GM18519 (cell line): ENCODE data around the gene SLC17A7.

Experiments
- ATAC-seq: cut with Tn5 transposase; IDR thresholded peaks from one replicate; pipeline ENCODE4 v1.9.1; 2021; ENCODE audit warnings: mild to moderate bottlenecking, moderate library complexity; ENCODE audit not compliant: unreplicated experiment, low FRiP score

Gene SLC17A7

DNA sequence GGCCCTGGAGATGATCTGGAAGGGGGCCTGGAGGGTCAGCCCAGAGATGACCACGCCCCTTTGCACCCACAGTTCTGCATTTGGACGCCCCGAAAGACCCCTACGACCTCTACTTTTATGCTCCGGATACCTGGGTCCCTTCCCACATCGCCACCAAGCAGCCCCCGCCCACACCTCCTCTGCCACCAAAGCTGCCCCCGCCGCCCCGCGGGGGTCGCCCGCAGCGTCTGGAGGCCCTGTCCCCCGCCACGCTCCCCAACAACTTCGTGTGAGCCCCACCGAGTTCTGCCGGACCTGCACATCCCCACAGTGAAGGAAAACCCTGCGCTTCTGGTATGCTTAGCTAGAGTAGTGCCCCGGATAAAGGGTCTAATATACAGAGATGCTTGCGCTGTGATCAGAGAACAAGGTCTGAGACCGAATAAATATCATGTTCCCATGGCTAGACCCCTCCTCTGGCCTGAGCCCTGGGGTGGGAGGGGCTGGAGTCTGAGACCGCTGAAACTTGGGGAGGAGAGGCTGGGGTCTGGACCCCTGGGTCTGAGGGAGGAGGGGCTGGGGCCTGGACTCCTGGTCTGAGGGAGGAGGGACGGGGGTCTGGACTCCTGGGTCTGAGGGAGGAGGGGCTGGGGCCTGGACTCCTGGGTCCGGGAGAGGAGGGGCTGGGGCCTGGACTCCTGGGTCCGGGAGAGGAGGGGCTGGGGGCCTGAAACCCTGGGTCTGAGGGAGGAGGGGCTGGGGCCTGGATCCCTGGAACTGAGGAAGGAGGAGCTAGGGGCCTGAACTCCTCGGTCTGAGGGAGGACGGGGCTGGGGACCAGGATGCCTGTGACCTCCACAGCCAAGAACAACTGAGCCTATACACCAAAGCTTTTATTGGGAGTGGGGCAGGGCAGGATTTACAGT lies 12.5 kb downstream of the SLC17A7 start:
- ATAC-seq = no peak

DNA sequence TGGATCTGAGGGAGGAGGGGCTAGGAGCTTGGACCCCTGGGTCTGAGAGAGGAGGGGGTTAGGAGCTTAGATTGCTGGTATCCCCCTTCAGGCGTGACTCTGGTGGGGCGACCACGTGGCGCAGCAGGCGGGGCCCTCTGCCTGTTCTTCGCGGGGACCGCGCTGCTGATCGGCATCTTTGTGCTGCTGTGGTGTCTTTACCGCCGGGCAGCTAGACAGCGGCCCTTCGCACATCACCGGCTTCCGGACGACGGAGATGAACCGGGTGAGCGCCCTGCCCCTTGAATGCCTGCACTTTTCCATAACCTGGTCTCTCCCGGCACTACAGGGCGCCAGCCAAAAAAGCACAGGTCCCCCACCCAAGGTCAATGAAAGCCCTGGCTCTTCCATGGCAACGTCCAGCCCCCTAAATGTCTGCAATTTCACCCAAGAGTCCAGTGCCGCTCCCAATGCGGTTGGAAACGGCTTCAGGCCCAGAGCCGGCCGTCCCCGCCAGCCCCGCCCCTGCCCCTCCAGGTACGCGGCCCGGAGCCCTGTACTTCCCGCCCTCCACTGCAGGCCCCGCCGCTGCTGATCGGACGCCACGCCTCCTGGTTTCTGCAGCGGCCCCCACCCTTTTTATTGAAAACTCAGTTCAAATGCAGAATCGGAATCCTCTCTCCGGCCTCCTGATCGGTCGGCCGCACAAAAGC lies 13.3 kb downstream of the SLC17A7 start:
- ATAC-seq = no peak

GRCh38 chr19:49427339-49427738 lies 14.0 kb downstream of the SLC17A7 start:
- ATAC-seq = no peak

- no peak for ATAC-seq
Measured at GRCh38 chr19:49425922-49426592, 15.3 kb downstream of the SLC17A7 start.

- ATAC-seq = no peak
Measured at GRCh38 chr19:49425178-49425577, 16.1 kb downstream of the SLC17A7 start, which contains the start of gene GFY. Gene GFY (plus strand): TSS chr19:49425388. CDS start chr19:49426431, 1,043 bp downstream.

DNA sequence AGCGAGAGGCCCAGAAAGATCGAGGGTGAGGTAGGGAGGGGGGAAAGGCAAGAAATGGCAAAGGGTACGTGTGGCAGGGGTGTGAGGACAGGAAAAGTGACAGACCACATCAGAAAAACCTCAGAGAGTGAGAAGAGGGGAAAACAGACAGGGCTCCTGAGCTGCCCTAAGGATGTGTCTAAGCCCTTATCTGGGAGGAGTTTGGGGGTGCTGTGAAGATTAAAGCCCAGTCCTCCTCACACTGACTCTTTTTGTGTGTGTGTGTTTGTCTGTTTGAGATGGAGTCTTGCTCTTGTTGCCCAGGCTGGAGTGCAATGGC lies 17.4 kb downstream of the SLC17A7 start:
- no peak for ATAC-seq

DNA sequence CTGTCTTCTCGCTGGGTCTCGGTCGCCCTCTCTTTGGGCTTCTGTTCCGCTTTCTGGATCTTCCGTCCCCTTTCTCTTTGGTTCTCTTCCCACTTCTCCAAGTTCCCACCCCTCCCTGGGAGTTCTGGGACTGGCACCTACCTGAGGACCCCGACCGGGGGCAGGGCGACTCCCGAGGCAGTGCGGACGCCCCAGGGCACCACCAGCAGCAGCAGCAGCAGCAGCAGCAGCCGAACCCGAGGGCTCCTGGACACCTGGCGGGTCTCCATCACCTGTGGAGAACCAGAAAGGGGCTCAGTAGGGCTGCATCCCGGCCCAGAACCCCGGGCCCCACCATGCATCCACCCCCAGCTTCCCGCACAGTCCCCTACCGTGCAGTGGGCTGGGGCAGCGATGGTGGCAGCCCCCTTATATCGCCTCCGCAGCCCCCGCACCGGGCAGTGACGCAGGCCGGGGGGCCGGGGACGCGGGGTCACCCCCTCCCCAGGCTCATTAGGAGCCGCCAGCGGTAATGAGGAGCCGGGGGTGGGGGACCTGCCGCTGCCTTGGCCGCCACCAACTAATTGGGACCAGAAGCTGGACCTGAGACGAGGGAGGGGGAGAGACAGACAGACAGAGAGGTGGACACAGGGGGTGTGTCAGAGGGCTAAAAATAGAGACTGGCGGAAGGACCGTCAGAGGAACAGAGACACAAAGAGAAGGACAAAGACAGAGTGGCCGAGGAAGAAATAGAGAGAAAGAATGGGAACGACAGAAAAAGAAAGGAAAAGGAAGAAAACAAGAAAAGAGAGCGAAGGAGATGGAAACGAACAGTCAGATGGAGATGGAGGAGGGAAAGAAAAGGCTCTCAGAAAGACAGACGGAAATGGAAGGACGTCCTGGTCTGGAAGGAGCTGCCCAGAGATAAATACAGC lies 18.0 kb downstream of the SLC17A7 start, which contains the start of gene PTH2:
Gene PTH2 (minus strand): TSS at position 371 of the 914 bp plus-strand sequence. CDS start 102 bp downstream, at position 269.
- ATAC-seq = no peak

- no peak for ATAC-seq
Measured at GRCh38 chr19:49422407-49423070, 18.8 kb downstream of the SLC17A7 start.

- ATAC-seq = no peak
Measured at GRCh38 chr19:49421878-49422202, 19.5 kb downstream of the SLC17A7 start.

DNA sequence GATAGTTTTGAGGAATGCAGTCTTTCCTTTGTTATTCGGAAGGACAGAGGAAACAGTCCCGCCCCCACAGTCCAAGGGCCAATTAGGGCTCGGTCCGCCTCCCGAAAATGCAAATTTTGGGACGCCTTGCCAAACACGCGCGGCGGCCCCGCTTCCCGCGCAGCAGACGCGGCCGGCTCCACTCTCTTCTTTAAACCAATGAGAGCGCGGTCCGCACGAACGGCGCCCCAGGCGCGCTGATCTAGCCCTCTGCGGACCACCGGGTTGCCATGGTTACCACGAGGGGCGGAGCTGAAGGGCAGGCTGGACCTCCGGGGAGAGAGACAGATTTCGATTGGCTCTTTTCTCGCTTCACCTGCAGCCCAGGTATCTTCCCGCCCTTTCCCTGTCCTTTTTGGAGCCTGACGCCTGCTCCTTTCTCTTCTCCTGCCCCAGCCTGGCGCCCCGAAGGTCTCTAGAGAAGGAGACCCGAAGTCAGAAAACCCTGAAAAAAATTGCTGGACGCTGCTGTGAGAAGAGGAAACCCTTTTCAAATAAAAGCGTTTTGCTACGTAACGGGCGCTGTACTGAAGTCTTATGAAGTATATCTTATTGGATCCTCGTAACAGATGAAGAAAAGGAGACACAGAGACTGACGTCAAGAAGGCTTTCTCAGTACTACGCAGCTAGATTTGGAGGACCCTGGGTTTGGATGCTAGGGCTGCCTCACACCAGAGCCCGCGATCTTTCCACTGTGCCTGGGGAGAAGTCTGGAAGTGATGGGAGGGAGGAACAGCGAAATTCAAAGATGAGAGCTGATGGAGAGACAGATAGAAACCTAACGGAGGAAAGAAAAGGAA lies 20.1 kb downstream of the SLC17A7 start:
- no peak for ATAC-seq

- ATAC-seq = no peak
Measured at GRCh38 chr19:49420227-49420626, 21.1 kb downstream of the SLC17A7 start.

DNA sequence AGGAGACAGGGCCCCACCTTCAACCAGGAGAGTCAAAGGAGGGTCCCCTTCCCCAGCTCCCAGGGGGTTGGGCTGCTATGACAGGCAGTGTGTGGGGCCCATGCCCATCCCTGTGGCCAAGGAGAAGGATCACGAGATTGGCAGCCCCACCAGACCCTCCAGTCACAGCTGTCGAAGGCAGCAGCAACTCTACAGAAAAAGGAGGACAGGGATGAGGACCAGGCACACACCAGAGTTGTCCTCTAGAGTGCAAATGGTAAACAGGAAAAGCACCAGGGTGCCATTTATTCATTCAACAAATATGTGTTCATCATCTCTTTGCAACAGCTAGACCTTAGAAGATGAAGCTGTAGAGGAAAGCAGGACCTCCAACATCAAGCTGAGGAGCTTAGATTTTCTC lies 22.2 kb downstream of the SLC17A7 start:
- no peak for ATAC-seq

GRCh38 chr19:49418511-49418910 lies 22.8 kb downstream of the SLC17A7 start:
- no peak for ATAC-seq

- no peak for ATAC-seq
Measured at GRCh38 chr19:49417088-49417487, 24.2 kb downstream of the SLC17A7 start.

DNA sequence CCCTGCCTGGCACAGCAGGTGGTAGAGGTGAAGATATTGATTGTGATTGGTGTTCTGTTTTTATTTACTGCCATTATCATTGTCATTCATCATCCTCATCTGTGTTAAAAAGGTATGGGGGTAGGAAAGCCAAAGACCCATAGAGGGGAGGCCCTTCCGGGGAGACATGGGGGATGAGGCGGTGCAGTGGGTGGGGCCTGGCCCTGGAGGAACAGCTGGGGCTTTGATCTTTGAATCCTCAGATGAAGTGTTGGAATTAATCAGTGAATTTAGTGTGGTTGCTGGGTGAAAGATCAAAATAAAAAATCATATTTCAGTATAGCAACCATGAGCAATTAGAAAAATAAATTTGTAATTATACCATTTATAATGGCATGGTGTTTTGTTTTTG lies 25.5 kb downstream of the SLC17A7 start:
- no peak for ATAC-seq

GRCh38 chr19:49415102-49415809 lies 26.1 kb downstream of the SLC17A7 start:
- no peak for ATAC-seq

GRCh38 chr19:49414256-49414655 lies 27.1 kb downstream of the SLC17A7 start:
- ATAC-seq = no peak

DNA sequence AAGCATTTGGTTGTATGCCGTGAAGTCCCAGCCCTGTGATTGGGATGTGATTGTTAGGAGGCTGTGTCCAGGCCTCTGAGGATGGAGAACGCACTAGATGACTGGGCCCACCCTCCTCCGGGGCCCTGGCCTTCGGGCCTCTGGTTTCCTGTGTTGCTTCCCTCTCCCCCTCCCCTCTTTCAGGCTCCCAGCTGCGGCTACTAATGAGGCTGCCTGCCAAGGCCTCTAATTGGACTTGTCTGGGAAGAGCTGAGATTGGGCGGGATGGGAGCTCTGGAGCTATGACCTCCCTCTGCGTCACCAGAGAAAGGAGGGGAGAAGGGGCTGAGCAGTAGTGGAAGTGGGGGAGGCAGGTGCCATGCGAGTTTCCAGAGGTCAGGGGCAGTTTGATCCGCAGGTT lies 28.0 kb downstream of the SLC17A7 start:
- no peak for ATAC-seq
